AML-193 (cell line): ENCODE measurements around the gene NPIPA1.
"Not testable (repeated sequence)": the region's sequence is repeated elsewhere in the genome, so short reads cannot be mapped to it uniquely, and the experiment has no call there.

Source experiments
- DNase-seq, 2 experiments: peaks; one replicate each; lab custom pipeline; 2025; lab: John Stamatoyannopoulos, UW

Gene NPIPA1

GRCh38 chr16:14930246-14930645 is 7.0 kb upstream of the NPIPA1 start:
- not testable (repeated sequence) for DNase-seq

- not testable (repeated sequence) for DNase-seq
Observed at GRCh38 chr16:14930971-14931370, 6.3 kb upstream of the NPIPA1 start.

GRCh38 chr16:14932581-14933375 is 4.5 kb upstream of the NPIPA1 start:
- DNase-seq, result not testable (repeated sequence)

DNA sequence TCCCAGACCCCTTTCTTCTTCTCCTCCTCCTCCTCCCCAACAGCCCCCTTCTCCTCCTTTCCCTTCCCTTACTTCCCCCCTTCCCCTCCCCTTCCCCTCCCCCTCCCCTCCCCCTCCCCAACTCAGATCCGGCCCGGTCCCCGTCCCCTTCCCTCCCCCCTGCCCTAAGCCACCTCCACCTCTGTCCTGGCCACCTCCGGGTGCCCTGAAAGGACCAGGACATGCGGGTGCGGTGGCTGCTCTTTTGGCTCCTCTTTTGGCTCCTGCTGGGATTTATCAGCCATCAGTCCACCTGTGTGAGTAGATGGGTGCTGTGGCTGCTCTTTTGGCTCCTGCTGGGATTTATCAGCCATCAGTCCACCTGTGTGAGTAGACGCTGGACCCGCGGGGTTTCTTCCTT is 751 bp downstream of the NPIPA1 start:
- DNase-seq, result not testable (repeated sequence)

GRCh38 chr16:14942686-14943085 is 5.4 kb downstream of the NPIPA1 start:
- not testable (repeated sequence) for DNase-seq

- no peak for DNase-seq
Observed at GRCh38 chr16:14955546-14956231, 18.4 kb downstream of the NPIPA1 start.

DNA sequence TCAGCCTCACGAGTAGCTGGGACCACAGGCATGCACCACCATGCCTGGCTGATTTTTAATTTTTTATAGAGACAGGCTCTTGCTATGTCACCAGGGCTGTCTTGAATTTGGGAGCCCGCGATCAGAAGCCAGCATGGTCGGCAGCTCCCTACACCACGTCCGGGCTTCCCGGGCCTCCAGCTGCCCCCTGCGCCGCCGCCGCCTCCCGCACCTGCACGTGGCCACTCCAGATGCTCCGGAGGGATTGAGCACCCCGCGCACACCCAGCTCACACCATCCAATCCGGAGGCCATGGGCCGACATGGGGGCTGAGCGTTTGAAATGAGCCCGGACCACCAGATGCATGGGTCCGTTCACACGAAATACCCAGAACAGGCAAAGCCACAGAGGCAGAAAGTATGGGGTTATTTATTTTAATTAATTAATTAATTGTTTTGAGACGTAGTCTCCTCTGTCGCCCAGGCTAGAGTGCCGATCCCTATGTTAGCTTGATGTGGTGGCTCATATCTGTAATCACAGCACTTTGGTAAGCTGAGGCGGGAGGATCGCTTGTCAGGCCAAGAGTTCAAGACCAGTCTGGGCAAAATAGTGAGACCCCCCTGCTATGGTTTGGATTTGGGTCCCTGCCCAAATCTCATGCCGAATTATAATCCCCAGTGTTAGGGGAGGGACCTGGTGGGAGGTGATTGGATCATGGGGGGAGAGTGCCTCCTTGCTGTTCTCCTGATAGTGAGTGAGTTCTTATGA is 20.5 kb downstream of the NPIPA1 start:
- no peak for DNase-seq

DNA sequence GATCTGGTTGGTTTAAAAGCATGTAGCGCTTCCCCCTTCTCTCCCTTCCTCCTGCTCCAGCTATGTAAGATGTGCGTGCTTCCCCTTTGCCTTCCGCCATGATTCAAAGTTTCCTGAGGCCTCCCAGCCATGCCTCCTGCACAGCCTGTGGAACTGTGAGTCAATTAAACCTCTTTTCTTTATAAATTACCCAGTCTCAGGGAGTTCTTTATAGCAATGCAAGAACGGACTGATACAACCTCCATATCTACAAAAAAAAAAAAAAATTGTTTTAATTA is 21.0 kb downstream of the NPIPA1 start:
- DNase-seq, result no peak

- no peak for DNase-seq
Observed at GRCh38 chr16:14958970-14959369, 21.7 kb downstream of the NPIPA1 start.

- no peak for DNase-seq
Observed at GRCh38 chr16:14961405-14962186, 24.4 kb downstream of the NPIPA1 start.

- DNase-seq, result no peak
Observed at GRCh38 chr16:14963281-14964173, 26.3 kb downstream of the NPIPA1 start.

DNA sequence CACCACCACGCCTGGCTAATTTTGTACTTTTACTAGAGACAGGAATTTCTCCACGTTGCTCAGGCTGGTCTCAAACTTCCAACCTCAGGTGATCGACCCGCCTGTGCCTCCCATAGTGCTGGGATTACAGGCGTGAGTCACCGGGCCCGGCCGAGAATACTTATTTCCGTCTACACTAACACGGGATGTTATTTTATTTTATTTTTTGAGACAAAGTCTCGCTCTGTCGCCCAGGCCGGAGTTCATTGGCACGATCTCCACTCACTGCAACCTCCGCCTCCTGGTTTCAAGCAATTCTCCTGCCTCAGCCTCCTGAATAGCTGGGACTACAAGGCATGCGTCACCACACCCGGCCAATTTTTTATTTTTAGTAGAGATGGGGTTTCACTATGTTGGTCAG is 28.1 kb downstream of the NPIPA1 start:
- no peak for DNase-seq

DNA sequence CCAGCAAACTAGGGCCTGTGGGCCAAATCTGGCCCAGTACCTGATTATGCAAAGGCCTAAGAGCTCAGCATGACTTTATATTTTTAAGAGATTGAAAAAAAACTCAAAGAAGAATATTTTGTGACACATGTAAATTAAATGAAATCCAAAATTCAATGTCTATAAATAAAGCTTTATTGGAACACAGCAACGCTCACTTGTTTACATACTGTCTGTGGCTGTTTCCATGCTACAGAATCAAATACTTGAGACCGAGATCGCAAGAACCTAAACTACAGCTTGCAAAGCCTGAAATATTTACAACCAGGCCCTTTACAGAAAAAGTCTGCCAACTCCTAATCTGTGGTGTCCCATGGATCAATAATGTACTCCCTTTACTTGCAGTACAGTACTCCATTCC is 32.6 kb downstream of the NPIPA1 start:
- not testable (repeated sequence) for DNase-seq

DNA sequence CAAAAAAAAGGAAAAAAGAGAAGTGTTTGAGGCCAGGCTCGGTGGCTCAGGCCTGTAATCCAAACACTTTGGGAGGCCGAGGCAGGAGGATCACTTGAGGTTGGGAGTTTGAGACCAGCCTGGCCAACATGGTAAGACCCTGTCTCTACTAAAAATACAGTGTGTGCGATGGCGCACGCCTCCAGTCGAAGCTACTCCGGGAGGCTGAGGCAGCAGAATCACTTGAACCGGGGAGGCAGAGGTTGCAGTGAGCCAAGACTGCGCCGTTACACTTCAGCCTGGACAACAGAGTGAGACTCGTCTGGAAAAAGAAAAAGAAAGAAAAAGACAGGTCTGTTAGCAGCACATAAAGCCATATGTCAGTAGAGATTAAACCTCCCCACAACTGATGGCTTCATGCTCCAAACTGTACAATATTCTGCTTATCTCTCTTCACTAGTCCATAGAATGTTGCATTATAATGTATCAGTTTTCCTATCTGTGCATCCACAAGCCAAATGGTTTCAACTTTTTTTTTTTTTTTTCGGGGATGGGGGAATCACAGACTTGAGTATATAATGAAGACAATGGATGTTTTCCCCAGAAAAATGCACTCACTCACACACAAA is 34.5 kb downstream of the NPIPA1 start:
- not testable (repeated sequence) for DNase-seq

GRCh38 chr16:14973785-14974322 is 36.6 kb downstream of the NPIPA1 start:
- not testable (repeated sequence) for DNase-seq

DNA sequence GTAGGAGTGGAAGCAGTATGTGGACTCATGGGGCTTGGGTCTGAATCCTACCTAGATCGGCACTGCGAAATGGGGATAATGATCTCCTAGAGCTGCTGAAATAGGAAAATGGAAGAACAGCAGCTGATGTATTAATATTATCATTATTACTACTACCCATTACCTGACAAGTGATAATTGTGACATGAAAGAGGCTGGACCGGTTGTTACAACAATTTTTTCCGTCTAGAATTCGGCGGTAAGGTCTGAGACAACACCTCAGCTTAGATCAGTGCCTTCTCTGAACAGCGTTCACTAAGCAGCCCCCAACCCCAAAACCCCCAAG is 37.0 kb downstream of the NPIPA1 start:
- DNase-seq, result not testable (repeated sequence)

DNA sequence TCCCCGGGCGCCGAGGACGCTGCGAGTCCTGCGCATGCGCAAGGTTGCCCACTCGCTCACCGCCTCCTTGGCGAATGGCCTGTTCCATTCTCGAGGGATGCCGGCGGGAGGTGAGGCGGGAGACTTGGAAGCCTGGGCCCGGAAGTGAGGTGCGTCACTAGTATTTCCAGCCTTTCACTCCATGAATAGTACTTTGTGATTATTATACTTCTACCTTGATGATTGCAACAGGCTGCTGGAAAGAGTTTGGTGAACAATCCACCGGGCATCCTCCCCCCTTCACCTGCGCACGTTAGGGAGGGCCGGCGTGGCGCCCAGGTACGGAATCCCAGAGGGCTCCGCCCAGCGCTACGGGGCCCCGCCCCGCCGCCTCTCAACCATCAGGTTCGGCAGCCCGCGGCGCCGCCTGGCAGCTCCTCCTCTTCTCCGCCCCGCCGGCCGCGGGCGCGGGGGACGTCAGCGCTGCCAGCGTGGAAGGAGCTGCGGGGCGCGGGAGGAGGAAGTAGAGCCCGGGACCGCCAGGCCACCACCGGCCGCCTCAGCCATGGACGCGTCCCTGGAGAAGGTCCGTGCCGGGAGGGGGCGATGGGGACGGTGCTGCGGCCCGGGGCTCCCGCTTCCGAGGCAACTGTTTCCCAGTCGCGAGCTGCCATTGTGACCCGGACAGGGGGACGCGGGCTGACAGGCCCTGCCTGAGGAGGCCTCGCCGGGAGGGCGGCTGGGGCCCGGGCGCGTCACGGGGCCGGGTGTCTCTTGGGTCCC is 37.6 kb downstream of the NPIPA1 start, which contains the start of gene PDXDC1:
TSS of gene PDXDC1 (plus strand) at position 371 of the 762 bp plus-strand sequence. CDS start at position 545, 174 bp downstream.
- DNase-seq, result peak; percentile 90 to 93

GRCh38 chr16:14975418-14976194 is 38.4 kb downstream of the NPIPA1 start:
- DNase-seq, result not testable (repeated sequence)
